ENCODE results near the gene SORL1. TPM values are rescaled to one million over a fixed set of nuclear protein-coding genes. Genes with fewer than 3 reads are reported as not detected.
"Not testable (repeated sequence)": the region's sequence is repeated elsewhere in the genome, so short reads cannot be mapped to it uniquely, and the experiment has no call there.

SORL1 gene
- total RNA-seq, 4 donors from 2014 or later = 7.1 to 12.6 (median 10.6) TPM

DNA sequence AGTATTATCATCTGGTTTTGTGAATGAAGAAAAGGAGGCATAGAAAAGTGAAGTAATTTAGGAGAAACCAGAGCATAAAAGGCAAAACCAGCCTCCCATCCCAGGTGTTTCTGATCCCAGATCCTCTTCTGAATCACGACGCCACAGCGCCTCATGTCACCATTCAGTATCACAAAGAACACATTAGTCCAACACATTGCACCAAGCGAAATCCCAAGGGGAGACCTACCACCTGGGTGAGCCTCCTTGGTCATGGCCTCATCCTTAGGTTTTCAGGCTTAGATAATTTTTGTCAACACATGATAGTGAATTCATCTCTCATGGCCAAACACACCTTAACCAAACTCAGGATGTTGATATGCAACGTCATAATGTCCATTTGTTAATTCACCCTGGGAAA is 182.2 kb downstream of the SORL1 start:
- Histone ChIP-seq H3K36me3 (no peaks in the 10 kb centered on the region), H3K9me3 (no peaks in the 10 kb centered on the region), H3K4me3 (no peak overlapping the region), H3K27me3 (no peaks in the 10 kb centered on the region), H3K27ac (no peak overlapping the region), H3K4me1 (no peaks in the 10 kb centered on the region)
- 92 to 100% methylated on average over 4 of the region's 5 CpGs for WGBS, 2 donors (ENCODE audit: low coverage in 1 of 2)
- TF ChIP-seq POLR2A (IDR thresholded peaks at IDR 0.05) (no peak), POLR2AphosphoS5 (IDR thresholded peaks at IDR 0.05) (no peak), EP300 (IDR thresholded peaks at IDR 0.05) (no peak)
- TF ChIP-seq, protein P1, sequence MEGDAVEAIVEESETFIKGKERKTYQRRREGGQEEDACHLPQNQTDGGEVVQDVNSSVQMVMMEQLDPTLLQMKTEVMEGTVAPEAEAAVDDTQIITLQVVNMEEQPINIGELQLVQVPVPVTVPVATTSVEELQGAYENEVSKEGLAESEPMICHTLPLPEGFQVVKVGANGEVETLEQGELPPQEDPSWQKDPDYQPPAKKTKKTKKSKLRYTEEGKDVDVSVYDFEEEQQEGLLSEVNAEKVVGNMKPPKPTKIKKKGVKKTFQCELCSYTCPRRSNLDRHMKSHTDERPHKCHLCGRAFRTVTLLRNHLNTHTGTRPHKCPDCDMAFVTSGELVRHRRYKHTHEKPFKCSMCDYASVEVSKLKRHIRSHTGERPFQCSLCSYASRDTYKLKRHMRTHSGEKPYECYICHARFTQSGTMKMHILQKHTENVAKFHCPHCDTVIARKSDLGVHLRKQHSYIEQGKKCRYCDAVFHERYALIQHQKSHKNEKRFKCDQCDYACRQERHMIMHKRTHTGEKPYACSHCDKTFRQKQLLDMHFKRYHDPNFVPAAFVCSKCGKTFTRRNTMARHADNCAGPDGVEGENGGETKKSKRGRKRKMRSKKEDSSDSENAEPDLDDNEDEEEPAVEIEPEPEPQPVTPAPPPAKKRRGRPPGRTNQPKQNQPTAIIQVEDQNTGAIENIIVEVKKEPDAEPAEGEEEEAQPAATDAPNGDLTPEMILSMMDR (IDR thresholded peaks at IDR 0.05) = no peak
- no peak for ATAC-seq

- no peak overlapping the region for H3K4me3 ChIP-seq
- TF ChIP-seq EP300 (IDR thresholded peaks at IDR 0.05) = no peak
- TF ChIP-seq POLR2A (IDR thresholded peaks at IDR 0.05) = no peak
- TF ChIP-seq, protein P1 (IDR thresholded peaks at IDR 0.05) = no peak
- no peak for TF ChIP-seq POLR2AphosphoS5 (IDR thresholded peaks at IDR 0.05)
- H3K4me1 ChIP-seq = no peaks in the 10 kb centered on the region
- WGBS, 2 donors (ENCODE audit: low coverage in 1 of 2) = 24 to 44% methylated on average over 4 to 6 of the region's 7 CpGs
- no peak for ATAC-seq
- H3K27me3 ChIP-seq = no peaks in the 10 kb centered on the region
- no peak overlapping the region for H3K27ac ChIP-seq
- no peaks in the 10 kb centered on the region for H3K36me3 ChIP-seq
- no peaks in the 10 kb centered on the region for H3K9me3 ChIP-seq
Measured at GRCh38 chr11:121634889-121635288, 182.8 kb downstream of the SORL1 start.

- Histone ChIP-seq H3K4me3 (no peak overlapping the region), H3K36me3 (no peaks in the 10 kb centered on the region), H3K9me3 (no peaks in the 10 kb centered on the region), H3K4me1 (no peaks in the 10 kb centered on the region), H3K27me3 (no peaks in the 10 kb centered on the region), H3K27ac (no peak overlapping the region)
- no peak for ATAC-seq
- TF ChIP-seq POLR2A (IDR thresholded peaks at IDR 0.05) (no peak), EP300 (IDR thresholded peaks at IDR 0.05) (no peak), POLR2AphosphoS5 (IDR thresholded peaks at IDR 0.05) (no peak)
- TF ChIP-seq, protein P1 (IDR thresholded peaks at IDR 0.05) = no peak
- 65 to 67% methylated on average over 2 of the region's 2 CpGs for WGBS, 2 donors (ENCODE audit: low coverage in 1 of 2)
Measured at GRCh38 chr11:121636081-121636799, 184.1 kb downstream of the SORL1 start.

DNA sequence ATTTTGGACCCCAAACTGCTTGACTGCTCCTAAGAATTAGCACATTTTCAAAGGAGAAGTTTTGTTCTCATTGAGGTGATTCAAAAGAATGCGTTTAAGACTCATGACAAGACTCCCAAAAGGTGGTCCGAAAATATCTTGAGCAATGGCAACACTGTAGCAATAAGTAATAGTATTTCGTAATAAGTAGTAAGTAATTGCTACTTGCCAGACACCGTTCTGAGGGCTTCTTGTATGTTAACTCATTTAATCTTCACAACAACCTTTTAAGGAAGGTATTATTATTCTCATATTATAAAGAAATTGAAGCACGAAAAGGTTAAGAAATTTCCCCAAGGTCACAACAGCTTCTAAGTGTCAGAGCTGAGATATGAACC is 184.7 kb downstream of the SORL1 start:
- TF ChIP-seq, protein P1 (IDR thresholded peaks at IDR 0.05) = no peak
- TF ChIP-seq EP300 (IDR thresholded peaks at IDR 0.05) = no peak
- no peak for TF ChIP-seq POLR2AphosphoS5 (IDR thresholded peaks at IDR 0.05)
- no peak for TF ChIP-seq POLR2A (IDR thresholded peaks at IDR 0.05)
- 90 to 94% methylated on average over 5 of the region's 5 CpGs for WGBS, 2 donors (ENCODE audit: low coverage in 1 of 2)
- H3K27ac ChIP-seq = no peak overlapping the region
- H3K27me3 ChIP-seq = no peaks in the 10 kb centered on the region
- ATAC-seq = no peak
- H3K9me3 ChIP-seq = no peaks in the 10 kb centered on the region
- no peaks in the 10 kb centered on the region for H3K4me1 ChIP-seq
- H3K4me3 ChIP-seq = no peak overlapping the region
- H3K36me3 ChIP-seq = no peaks in the 10 kb centered on the region

GRCh38 chr11:121637587-121637986 is 185.5 kb downstream of the SORL1 start:
- not testable (repeated sequence) for H3K27me3 ChIP-seq, H3K27ac ChIP-seq, H3K4me1 ChIP-seq, H3K9me3 ChIP-seq, H3K36me3 ChIP-seq, ATAC-seq, H3K4me3 ChIP-seq
- 90 to 97% methylated on average over 2 to 5 of the region's 8 CpGs for WGBS, 2 donors (ENCODE audit: low coverage in 1 of 2)

Data from gastroesophageal sphincter (tissue), 4 donors.